ENCODE data around the gene EIF3B.
"Not testable (repeated sequence)": the region's sequence is repeated elsewhere in the genome, so short reads cannot be mapped to it uniquely, and the experiment has no call there.

EIF3B gene

GRCh38 chr7:2354186-2354938 lies at the start of gene EIF3B:
Gene EIF3B (plus strand): TSS chr7:2354827. CDS start chr7:2354922, 95 bp downstream.
- DNase-seq (ENCODE audit: low read depth in 2 of 3, low spot score in 2 of 3) = peak; percentile 67 to 81 (median 79)

- not testable (repeated sequence) for DNase-seq (ENCODE audit: low read depth in 2 of 3, low spot score in 2 of 3)
Measured at GRCh38 chr7:2305258-2305657, 49.4 kb upstream of the EIF3B start.

- DNase-seq (ENCODE audit: low read depth in 2 of 3, low spot score in 2 of 3) = no peak
Measured at GRCh38 chr7:2306688-2307087, 47.9 kb upstream of the EIF3B start.

- DNase-seq (ENCODE audit: low read depth in 2 of 3, low spot score in 2 of 3) = no peak
Measured at GRCh38 chr7:2307690-2308107, 46.9 kb upstream of the EIF3B start.

- no peak for DNase-seq (ENCODE audit: low read depth in 2 of 3, low spot score in 2 of 3)
Measured at GRCh38 chr7:2309889-2310331, 44.7 kb upstream of the EIF3B start.

- no peak for DNase-seq (ENCODE audit: low read depth in 2 of 3, low spot score in 2 of 3)
Measured at GRCh38 chr7:2312267-2312929, 42.2 kb upstream of the EIF3B start.

GRCh38 chr7:2313450-2314208 lies 41.0 kb upstream of the EIF3B start:
- peak in 1 of 3 experiments; percentile 17 for DNase-seq (ENCODE audit: low read depth in 2 of 3, low spot score in 2 of 3)

GRCh38 chr7:2314209-2314955 lies 40.2 kb upstream of the EIF3B start, which contains the start of gene SNX8:
Gene SNX8 (minus strand): TSS chr7:2314441. CDS start chr7:2314421, 20 bp downstream.
- DNase-seq (ENCODE audit: low read depth in 2 of 3, low spot score in 2 of 3) = peak; percentile 87 to 98 (median 97)

GRCh38 chr7:2314956-2315530 lies 39.6 kb upstream of the EIF3B start:
- not testable (repeated sequence) for DNase-seq (ENCODE audit: low read depth in 2 of 3, low spot score in 2 of 3)

- no peak for DNase-seq (ENCODE audit: low read depth in 2 of 3, low spot score in 2 of 3)
Measured at GRCh38 chr7:2315787-2316186, 38.8 kb upstream of the EIF3B start.

GRCh38 chr7:2316578-2316977 lies 38.0 kb upstream of the EIF3B start:
- DNase-seq (ENCODE audit: low read depth in 2 of 3, low spot score in 2 of 3) = no peak

- DNase-seq (ENCODE audit: low read depth in 2 of 3, low spot score in 2 of 3) = no peak
Measured at GRCh38 chr7:2317556-2318293, 36.9 kb upstream of the EIF3B start.

GRCh38 chr7:2321020-2321419 lies 33.6 kb upstream of the EIF3B start:
- DNase-seq (ENCODE audit: low read depth in 2 of 3, low spot score in 2 of 3) = no peak

- no peak for DNase-seq (ENCODE audit: low read depth in 2 of 3, low spot score in 2 of 3)
Measured at GRCh38 chr7:2325162-2325561, 29.5 kb upstream of the EIF3B start.

GRCh38 chr7:2326951-2327350 lies 27.7 kb upstream of the EIF3B start:
- DNase-seq (ENCODE audit: low read depth in 2 of 3, low spot score in 2 of 3) = no peak

- no peak for DNase-seq (ENCODE audit: low read depth in 2 of 3, low spot score in 2 of 3)
Measured at GRCh38 chr7:2330493-2330892, 24.1 kb upstream of the EIF3B start.

- DNase-seq (ENCODE audit: low read depth in 2 of 3, low spot score in 2 of 3) = no peak
Measured at GRCh38 chr7:2331707-2332106, 22.9 kb upstream of the EIF3B start.

- not testable (repeated sequence) for DNase-seq (ENCODE audit: low read depth in 2 of 3, low spot score in 2 of 3)
Measured at GRCh38 chr7:2332606-2333231, 21.9 kb upstream of the EIF3B start.

GRCh38 chr7:2336626-2337299 lies 17.9 kb upstream of the EIF3B start:
- no peak for DNase-seq (ENCODE audit: low read depth in 2 of 3, low spot score in 2 of 3)
